Muscle of back (tissue), 11 donors: ENCODE results near the gene IMMP2L. TPM values are rescaled to one million over a fixed set of nuclear protein-coding genes. Genes with fewer than 3 reads are reported as not detected.

Experiments
- DNase-seq, 3 donors: peaks; one replicate each; pipeline versions ENCODE4 v3.0.0 to v3.0.0-alpha.2; 2013
- polyA plus RNA-seq, 10 donors: library from polyadenylated mRNA; unstranded; fragments of 120-200 nt; gene quantifications; one replicate each; pipeline ENCODE4 v1.2.1, GENCODE V29; 2013; ENCODE audit not compliant: insufficient read length in 10 of 10

The IMMP2L gene
- polyA plus RNA-seq, 10 donors = 11.9 to 20.5 (median 15.2) TPM

DNA sequence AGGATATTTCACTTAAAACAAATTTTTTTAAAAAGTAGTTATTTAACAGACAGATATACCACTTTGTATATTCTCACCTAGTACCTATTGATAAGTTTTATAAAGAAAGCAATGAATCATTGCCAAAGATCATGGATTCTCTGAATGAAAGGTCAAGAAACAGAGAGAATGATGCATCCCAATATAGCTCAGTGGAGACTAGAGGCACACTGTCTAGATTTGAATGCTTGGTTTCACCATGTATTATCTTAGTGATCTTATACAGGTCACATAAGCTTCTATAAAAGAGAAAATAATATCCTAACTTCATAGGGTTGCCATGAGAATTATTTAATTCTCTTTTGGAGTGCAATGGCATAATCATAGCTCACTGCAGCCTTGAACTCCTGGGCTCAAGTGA, 558.4 kb downstream of the IMMP2L start:
- DNase-seq = no peak

DNA sequence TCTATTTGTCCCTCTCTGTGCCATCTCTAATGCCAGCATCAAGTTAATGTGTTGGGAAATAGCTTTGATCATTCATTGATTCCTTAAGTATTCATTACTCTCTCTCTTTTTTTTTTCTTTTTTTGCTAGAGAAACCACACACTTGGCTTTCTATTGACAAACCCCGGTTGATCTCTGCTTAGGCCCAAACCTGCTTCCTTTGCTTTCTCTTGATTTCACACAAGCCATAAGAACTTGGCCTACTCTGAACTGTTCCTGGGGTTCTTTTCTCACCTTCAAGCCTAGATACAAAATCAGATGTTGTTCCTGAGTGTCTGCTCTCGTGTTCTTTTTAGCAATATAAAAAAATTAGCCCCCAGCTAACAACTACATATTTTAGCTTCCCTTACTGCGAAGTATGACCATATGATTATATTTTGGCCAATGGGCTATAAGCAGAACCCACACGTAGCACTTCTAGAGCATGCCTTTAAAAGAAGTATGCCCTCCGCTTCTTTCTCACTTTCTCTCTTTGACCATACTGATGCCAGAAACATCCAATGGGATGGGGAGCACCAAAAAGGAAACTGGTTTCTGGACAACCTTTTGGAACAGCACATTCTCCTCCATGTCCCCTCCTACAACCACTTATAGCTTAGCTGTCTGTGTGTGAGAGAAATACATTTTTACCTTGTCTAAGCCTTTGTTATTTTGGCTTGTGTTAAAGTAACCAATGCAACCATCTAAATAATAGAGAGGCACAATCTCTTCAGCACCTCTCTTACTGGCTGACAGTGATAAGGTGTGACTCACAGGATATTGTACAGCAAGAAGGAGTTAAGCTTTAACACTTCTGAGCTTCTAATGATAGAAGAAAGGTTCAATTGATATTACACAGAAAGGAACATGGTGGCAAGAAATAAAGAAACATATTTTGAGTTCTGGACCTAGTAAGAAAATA, 568.0 kb downstream of the IMMP2L start:
- DNase-seq = no peak

DNA sequence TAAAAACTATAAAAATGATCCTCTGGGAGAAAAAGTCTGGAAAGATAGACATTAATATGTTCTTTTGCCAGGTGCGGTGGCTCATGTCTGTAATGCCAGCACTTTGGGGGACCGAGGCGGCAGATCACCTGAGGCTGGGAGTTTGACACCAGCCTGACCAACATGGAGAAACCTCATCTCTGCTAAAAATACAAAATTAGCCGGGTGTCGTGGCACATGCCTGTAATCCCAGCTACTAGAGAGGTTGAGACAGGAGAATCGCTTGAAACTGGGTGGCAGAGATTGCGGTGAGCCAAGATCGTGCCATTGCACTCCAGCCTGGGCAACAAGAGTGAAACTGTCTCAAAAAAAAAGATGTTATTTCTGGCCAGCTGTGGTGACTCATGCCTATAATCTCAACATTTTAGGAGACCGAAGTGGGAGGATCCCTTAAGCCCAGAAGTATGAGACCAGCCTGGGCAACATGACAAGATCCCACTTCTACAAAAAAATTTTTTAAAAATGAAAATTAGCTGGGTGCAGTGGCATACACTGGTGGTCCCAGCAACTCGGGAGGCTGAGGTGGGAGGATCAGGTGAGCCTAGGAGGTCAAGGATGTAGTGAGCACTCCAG, 573.3 kb downstream of the IMMP2L start:
- no peak for DNase-seq

DNA sequence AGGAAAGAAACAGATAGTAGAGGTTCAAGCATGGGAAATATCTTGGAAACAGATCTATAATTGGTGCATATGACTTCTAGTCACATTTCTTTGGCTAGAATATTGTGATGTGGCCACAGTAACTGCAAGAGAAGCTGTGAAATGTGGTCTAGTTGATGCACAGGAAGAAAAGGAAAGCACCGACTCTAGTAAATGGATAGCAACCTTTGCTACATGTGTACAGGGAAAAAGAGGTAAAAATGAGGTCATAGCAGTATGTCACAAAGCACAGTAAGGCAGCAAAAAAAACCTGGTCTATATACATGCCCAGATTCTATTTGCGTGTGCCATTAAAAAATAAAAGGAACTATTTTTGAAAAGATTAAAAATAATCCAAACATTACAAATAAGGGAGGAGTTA, 573.9 kb downstream of the IMMP2L start:
- DNase-seq = no peak

DNA sequence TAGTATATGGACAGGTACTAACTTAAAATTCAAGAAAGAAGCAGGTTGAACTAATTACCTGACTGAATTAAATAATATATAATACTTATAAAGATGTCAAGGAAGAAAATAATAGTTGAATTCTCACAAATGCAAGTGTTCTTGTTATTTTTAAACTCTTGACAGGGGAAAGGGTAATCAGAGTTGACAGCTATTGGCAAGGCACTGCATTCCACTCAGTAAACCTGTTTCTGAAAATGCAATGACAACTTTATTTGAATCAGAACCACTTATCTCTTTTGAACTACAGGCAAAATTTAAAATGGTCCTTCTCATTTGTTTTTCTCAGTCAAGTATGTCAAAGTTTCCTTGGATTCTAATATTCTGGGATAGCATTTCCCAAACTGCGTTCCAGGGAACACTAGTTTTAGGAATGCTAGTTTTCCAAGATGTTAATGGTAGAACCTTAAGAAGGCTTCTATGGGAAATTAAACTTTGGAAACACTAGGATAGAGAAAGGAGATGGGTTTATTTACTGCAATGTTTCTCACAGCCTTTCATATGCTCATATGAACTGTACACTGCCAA, 575.1 kb downstream of the IMMP2L start:
- no peak for DNase-seq

DNA sequence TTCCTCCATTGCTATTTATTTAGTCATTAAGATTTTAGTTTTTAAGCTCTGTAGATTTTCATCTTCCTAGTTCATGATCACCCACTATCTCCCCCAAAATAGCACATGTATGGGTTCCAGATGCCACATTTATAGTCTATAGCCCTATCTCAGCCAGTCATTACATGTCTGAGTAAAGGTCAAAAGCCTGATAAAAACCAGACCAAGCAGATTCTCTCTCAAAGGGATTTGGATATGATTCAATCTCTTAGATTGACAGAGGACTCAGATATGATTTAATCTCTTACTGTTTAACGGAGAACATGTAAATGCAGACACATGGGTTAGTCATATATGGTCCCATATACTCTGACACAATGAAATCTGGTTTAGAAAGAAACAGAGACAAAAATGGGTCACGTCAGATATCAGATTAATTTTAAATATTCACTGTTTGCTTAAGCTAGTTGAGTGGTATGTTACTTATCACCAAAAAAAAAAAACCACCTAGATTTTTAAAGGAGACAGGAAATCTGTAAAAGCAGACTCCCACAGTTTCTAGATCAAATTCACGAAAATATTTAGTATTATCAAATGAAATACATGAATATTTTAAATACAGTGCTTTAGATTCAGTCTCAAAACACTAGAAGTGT, 578.4 kb downstream of the IMMP2L start:
- no peak for DNase-seq

DNA sequence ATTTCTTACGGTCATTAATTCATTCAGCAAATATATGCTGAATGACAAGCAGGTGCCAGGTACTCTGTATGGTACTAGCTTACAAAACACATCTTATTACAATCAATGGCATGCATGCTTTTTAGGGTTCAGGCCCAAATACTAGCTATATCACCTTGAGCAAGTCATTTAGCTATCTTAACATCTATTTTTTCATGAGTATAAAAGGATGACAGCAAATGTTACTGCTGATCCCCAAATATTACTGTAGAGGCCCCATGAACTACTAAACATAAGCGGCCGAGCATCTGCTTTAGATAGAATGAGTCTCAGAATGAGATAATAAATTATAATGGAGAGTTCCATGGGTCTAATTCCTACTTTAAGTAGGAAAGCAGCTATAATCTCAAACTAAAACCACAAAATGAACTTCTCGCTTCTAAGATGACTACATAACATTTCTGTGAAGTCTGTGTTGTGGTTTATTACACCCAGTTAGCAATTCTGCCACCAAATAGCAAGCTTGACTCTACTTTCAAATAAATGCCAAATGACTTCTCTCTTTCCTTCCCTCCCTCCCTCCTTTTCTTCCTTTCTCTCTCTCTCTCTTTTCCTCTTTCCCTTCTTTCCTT, 585.1 kb downstream of the IMMP2L start:
- no peak for DNase-seq

DNA sequence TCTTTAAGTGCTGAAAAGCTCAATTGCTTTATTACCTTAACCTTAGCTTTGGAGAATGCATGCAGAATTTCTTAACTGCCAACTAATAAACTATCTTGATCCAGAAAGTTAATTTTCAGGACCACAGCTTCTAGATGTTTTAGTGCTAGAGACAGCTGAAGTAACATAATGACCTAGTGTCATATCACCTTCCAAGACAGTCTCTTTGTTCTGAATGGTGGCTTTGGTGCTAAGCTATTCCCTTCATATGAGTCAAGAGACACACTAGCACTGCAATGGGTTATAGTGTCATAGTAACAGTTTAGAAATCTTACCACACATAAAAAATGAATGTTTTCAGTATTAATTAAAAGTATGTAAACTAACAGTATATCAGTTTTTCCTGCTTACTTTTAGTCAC, 586.8 kb downstream of the IMMP2L start:
- no peak for DNase-seq

DNA sequence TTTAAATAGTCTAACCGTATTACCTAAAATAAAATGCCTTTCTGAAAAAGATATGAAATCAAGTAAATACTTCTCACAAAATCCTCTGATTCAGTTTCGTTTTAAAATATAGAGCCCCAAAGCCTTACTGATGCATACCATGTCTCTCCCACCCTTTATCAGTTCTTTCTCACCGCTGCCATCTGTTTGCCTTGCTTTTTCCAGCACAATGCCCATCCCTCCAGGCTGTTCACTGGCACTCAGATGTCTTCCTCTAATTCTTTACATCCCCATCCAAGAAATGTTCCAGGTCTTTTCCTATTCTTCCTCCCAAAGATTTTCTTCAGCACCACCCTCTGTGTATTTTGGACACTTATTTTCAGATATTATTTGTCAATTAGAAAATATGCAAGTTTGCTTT, 587.9 kb downstream of the IMMP2L start:
- no peak for DNase-seq

DNA sequence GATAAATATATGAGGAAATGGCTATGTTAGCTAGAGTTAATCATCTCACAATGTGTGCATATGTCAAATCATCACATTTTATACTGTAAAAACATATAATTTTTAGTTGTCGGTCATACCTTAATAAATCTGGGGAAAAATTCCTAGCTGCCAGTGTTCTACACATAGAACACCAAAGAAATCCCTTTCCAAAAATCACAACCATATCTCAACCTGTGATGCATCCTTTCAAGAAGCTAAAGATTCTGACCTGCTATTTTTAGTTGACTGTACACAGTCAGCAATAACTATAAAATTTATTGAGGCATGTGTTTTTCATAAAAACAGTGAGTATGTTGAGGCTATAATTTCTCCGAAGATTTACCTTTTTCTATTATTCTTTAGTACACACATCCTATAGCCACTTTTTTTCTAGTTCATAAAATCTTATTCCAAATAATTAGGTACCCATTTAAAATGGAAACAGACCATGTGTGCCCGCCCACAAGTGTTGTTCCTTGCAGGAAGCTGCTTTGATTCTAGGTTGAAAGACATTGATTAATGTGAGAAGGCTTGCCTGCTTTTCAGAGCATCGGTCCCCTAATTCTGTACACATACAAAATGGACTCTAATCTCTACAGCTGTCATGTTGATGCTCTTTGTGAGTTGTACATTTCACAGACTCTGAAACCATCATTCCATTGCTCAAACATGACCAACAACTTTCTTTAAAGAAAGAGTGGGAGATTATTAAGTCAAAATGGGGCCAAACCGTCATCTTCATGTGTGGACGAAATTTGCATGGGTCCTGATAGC, 588.9 kb downstream of the IMMP2L start:
- no peak for DNase-seq

DNA sequence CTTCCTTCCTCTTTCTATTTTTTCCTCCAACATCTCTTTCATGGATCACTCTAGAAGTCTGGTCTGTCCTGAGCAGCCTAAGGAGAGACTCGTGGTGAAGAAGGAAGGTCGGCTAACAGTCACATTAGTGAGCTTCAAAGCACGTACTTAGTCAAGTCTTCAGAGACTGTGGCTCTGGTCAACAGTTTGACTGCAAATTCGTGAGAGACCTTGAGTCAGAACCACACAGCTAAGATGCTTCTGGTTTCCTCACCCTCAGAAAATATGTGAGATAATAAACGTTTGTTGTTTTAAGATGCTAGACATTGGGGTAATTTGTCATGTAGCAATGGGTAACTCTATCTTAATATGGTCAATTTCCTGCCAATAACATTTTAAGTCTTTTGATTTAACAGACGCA, 597.5 kb downstream of the IMMP2L start:
- no peak for DNase-seq

DNA sequence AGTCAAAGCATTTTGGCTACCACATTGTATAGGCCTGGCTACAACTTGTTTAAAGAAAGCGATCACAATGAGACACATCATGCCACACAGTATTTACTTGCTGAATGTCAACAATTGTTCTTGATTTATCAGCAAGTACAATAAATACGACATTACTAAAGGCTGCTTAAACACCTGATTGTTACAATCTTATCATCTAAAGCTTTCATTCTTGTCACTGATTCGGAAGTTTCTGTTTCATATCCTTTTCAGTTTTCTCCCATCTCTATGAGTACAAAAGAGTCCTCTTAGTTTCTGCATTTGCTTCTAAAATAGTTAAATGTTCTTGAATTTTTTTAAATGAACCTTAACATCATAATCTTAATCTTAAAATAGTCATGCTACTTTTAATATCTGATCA, 599.5 kb downstream of the IMMP2L start:
- no peak for DNase-seq

DNA sequence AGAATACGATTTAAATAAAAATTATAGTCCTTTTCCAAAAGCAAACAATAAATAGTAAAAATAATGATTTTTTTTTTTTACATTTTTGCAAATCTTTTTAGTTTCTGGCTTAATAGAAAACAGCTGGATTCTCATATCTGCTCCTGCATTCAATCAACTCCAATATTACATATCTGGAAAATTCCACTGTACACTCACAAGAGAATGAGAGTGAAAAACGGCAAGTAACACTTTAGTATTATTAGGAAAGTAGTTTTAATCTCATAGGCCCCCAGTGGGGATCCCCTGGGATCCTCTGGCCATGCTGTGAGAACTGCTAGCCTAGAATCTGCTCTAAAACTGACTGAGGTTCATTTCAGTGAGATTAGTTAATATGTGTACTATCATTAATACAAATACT, 599.9 kb downstream of the IMMP2L start:
- no peak for DNase-seq

DNA sequence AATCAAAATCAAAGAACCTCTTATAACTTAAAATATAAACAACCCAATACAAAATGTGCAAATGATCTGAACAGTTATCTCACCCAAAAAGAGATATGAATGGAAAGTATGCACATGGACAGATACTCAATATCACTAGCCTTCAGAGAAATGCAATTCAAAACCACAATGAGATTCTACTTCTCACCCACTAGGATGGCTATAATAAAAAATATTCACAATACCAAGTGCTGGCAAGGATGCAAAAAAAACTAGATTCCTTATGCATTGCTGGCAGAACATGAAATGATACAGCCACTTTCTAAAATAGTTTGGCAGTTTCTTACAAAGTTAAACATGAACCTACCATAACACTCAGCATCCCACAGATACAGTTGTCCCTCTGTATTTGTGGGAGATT, 601.5 kb downstream of the IMMP2L start:
- no peak for DNase-seq

DNA sequence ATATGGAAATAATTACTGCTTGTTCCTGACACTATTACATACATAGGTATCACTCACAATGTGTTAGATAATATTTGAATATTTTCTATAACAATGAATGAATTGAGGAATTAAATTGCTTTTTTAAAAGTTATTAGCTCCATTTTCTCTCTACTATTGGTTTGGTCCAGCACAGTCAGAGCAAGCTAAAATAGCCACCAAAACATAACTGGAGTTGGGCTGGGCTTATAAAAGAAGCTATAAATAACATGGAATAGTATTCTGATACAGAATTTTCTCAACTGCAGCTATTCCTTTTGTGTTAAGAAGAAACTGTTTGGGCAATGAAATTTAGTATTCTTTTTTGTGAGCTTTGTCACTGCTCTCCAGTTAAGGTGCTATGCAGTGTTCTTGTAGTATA, 614.0 kb downstream of the IMMP2L start:
- DNase-seq = no peak

DNA sequence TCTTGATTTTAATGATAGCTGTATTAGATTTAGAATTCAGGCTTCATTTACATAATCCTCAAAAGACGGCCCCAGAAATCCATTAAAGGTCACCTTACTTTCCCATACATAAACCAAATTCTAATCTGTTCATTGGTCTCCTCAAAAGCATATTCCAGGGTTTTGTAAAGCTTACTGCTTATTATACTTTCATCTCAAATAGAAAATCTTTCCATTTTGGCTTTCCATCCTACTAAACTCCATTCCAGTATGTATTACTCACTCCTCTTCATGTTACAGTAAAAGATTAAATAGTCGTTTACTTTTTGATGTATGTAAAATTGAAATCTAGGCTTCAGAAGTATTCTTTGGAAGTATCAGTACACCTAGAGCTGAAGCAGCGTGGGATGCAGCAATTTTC, 614.9 kb downstream of the IMMP2L start:
- no peak for DNase-seq

DNA sequence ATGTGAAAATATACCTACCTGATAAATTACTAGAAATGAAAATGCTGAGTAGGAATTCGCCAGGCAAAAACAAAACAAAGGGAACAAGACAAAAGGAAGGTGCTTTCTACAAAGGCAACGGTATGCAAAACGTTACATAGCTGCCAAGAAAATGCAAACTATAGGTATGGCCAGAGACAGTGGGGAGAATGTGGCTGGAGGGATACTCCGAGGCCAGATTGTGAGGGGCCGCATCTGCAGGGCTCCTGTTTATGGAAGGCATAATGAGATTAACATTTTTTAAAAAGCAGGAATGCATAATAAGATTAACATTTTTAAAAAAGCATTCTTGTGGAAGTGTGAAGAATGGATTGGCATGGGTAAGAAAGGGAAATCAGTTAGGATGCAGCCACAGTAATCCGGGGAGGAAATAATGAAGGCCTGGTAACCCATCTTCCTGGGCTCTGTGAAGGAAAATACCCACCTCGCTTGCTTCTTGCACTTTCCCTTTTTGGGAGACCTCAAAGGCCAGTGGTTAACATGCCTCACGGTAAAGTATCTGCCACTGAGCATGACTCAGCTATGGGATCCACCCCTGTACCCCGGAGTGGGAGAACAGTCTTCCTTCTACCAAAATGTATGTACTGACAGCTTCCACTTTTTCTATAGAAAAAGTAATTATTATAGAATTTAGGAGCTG, 617.2 kb downstream of the IMMP2L start:
- no peak for DNase-seq

DNA sequence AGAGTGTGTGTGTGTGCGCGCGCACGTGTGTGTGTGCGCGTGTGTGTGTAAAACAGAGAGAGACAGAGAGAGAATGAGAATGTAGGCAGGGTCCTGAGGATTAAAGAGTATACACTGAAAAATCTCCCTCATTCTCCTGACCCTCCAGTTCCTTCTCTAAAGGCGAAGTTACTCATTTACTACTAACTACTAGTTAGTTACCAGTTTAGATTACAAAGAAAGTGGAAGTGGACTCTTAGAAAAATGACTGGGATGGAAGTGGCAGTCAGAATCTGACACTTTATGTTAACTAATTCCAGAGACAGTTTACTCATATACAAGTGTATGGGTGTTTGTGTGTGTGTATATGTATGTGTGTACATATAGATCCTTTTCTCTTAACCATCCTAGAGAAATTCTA, 617.8 kb downstream of the IMMP2L start:
- no peak for DNase-seq

DNA sequence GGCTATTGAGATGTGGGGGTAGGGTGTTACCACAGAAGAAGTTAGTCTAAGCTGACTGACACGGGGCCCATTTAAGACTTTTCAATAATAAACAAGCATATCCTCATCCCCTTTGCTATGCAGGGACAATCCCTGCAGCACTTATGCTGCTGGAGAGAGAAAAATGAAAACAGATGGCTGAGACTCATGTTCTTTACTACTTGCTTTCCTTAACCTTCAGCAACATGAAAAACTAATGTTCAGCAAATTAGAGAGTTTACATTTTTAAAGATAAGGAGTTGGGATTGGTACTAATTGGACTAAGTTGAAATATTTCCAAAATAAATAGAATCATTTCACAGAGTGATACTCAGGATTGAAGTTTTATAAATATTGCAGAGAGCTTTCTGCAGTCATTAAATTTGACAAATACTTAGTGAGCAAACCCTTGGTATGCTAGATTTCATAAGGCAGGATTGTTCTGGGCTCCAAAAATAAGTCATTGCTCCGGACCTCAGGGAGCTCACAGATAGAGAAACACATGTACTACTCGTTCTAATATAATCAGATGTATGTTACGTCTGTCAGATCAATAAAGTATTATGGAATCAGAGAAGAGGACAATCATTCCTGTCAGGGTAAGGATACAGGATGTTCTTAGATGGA, 618.5 kb downstream of the IMMP2L start:
- DNase-seq = peak; percentile 27 to 61 (median 47)

DNA sequence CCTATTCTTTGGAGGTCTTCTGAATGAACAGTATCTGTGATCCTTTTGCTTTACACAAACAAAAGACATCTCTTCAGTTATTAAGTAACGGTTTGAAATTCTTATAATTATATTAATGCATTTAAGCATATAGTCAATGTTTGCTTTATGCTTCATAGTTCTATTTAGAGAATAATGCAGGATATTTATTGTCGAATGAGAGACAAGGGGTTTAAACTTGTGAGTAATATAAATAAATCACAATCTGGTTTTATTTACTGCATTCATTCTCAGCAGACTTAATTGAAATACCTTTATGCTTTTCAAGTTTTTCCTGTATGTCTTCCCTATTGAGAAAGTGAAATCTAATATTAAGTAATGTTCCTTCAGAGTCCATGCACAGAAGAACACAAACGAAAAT, 620.9 kb downstream of the IMMP2L start:
- no peak for DNase-seq
